HG02938 (cell line): ENCODE results near the gene PACS1.
A peak's percentile ranks its signal among the peaks of the same experiment; 100 is the strongest.

Experiments used
- ATAC-seq: cut with Tn5 transposase; IDR thresholded peaks from one replicate; pipeline ENCODE4 v1.9.1; 2021; ENCODE audit warnings: mild to moderate bottlenecking, moderate library complexity; ENCODE audit not compliant: unreplicated experiment

The PACS1 gene

DNA sequence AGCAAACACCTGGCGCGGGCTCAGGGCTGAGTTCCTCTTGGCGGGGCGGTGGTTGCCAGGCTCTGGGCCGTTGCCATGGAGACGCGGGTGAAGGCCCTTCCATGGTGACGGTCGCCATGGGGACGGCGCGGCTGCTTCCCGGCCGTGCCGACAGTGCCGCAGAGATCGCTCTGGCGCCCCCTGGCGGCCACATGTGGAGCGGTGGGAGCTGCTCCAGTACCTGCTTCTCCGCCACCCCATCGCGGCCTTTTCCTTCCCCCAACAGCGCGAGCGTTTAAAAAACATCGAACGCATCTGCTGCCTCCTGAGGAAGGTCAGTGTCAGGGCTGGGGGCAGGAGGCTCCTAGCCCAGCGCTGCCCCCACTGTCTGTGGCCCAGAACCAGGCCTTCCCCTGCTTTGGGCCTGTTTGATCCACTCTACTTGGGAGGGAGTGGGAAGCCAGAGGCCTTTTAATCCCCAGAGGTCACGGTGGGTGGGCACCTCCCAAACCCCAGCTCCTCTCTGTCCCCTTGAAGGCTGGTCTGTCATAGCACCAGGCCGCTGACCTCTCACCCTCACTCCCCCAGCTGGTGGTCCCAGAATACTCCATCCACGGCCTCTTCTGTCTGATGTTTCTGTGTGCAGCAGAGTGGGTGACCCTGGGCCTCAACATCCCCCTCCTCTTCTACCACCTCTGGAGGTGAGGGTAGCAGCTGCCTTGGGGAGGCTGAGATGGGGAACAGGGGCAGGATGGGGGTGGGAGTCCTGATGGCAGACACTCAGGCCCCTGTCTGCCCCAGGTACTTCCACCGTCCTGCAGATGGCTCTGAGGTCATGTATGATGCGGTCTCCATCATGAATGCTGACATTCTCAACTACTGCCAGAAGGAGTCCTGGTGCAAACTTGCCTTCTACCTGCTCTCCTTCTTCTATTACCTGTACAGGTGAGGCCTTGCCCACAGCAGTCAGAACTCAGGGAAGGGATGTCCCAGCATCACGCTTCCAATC is 212.7 kb downstream of the PACS1 start:
- peak; percentile 74 for ATAC-seq

DNA sequence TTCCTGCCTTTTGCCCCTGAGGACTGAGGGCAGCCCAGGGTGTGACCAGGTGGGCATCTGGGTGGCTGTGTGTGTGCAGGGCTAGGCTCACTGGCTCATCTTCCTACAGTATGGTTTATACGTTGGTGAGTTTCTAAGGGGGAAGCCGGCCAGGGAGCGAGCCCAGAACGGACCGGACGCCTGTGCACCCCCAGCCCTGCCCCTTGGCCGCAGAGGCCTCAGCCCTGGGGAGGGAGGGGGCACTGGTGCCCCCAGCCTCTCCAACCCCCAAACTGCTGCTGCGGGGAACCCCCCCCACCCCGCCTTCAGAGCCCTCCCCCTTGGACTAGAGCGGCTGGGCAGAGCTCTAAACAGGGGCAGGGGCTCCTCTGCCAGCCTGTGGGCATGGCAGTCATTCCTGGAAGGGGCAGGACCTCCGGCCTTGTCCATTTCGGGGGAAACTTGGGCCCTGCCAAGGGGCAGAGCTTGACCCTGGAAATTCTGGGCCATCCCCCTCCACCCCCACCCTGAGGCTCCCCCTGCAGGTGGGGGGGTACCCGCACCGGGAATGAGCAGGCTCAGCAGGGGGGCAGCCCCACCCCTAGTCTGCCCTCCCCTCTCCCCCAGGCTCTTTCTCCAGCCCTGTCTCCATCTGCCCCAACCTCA is 213.5 kb downstream of the PACS1 start:
- no peak for ATAC-seq

DNA sequence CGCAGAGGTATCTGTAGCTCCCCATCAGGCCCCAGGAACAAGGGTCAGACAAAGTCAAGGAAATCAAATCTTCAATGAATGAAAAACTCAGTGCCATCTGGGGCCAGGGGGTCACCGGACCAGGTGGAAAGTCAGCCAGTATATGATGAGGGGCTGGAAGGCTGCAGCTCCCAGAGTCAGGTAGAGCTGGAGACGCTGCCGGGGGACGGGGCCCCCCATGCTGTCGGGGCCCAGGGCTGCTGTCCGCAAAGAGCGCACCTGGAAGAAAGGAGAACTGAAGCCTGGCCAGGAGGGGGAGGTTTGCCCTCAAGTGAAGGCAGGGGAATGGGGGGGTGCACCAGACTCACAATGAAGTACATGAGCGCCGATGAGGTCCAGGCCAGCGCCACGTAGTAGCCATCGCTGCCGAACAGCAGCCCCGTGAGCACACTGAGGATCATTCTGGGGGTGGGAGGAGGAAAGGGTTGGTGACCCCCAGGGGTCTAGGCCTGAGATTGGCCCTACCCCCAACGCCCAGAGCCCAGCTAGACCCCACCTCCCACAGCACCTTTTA is 214.5 kb downstream of the PACS1 start:
- ATAC-seq = no peak

DNA sequence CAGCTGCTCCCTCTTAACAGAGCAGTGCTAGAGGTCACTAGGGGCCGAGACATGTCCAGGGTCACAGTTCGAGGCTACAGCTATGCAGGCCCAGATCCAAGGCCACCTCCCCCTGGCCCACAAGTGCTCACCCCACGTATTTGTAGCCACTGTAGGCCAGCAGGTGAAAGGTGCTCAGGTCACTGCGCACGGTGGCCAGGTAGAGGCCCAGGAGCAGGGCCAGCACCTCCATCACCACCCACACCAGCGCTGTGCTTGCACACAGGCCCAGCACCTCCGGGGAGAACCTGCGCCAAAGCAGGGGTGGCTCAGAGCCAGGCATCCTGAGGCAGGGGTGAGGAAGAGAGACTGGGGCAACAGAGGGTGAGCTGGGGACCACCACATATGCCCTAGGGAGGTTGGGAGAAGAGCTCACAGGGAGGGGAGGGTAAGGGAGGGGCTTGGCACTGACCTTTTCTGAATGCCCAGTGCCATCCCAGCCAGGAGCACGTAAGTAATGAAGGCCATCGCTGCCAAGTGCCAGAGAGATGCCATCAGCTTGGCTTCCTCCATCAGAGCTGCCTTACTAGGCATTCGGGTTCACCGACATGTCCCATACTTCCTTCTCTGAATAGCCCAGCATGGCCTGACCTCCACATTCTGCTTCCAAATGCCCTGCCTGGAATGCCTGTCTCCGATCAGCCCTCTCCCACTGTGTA is 215.3 kb downstream of the PACS1 start:
- ATAC-seq = no peak

DNA sequence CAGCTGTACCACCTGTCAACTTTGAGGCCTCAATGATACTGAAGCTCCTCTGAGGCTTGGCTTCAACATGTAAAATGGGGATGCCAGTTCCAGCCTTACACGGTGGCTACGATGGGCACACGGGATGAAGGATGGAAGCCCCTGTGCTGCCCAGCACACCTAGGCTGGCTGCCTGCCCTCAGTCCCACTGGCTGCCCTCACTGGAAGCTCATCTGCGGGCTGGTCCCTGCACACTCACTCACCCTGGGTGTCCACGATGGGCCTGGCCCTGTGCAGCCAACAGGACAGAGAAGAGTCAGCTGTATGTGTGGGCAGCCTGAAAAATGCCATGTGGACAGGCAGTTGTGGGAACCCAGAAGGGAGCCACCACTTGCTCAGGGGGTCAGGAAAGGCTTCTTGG is 216.6 kb downstream of the PACS1 start:
- ATAC-seq = no peak

DNA sequence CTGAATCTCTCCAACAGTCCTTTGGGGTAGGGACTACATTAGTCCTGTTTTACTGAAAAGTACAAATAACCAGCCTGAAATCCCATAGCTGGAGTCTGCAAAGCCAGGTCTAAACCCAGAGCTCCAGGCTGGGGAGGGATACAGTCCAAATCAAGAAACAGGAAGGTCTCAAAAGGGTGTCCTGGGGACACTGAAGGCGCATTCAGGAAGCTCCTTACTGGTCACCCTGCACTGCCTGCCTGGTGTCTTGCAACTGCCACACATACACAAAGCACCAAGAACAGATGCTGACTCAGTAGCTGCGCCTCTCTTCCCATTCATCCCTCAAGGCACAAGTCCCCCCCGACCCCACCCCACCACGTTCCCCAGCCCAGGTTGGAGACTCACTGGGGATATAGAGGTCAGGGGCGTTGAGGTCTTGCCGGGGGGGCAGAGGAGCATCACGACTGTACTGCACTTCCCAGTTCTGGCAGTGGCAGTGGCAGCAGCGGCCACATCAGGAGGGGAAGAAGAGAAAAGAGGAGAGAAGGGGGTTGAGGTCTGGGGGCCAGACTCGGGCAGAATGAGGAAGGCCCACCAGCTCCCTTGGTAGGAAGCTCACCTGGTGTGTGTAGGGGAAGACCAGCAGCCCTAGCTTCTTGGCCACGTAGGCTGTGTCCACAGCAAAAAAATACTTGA is 217.3 kb downstream of the PACS1 start:
- ATAC-seq = no peak

DNA sequence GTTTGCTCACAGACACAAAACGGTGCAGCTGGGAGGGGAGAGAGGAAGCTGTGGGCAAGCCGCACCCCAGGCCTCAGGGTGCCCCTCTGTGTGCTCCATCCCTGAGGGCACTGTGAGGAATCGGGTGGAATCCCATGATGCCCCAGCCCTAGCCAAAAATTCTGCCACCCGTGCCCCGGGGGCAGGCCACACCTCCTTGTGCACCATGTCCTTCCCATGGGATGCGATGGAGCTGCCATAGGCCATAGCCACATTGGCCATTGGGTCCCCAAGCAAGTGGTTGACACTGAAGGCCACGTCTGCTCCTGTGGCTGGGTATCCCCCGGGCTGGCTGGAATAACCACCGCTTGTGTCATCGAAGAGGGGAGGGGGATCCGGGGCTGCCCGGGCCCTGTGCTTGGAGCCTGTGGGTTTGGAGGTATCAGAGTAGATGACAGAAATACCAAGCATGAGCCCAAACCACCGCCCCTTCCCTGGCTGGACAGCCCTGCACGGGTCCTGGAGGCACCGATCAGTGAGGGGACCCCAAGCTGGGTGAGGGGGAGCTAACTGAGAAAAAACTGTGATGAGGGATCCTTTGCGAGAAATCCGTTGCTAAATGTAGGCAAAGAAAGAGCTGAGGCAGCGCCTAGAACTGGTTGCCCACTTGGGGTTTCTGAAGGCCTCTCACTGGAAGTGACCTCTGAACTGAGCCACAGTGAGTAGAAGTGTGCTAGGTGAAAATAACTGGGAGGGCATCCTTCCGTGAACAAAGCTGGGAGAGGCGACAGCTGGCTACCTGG is 218.0 kb downstream of the PACS1 start:
- ATAC-seq = no peak

DNA sequence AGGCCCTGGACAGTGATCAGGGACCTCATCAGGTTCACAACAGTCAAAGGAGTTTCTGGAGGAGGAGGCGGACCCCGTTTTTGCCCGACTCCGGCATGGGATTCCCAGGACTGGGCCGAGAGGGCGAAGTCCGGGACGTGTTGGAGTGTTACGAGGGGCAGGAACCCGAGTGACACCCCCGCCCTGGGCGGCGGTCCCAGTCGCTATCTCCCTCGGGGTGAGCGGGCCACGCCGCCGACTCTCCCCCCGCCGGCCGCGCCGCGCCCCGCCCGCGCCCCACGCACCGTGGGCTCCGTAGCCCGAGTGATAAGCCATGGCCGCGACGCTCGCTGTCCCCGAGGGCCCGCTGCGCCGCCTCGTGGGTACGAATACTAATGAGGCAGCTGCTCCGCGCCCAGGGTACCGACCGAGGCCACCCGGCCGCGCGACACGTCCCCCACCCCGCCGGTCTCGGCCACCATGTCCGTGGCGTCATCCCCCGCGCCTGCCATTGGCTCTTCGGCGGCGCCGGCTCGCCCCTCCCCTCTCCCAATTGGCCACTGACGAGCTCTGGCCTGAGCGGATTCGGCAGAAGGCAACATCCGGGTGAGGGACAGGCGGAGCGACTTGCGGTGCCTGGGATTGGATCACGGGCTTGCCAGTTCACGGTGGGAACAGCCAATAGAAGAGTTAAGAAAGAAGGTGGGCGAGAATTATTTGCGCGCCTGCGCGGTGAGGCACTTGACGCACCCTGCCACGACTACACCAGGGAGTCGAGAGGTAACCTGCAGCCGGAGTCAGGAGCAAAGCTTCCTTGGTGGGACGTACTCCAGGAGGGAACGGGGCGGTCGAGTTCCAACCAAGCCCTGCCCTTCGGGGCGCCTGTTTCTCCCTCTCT is 218.8 kb downstream of the PACS1 start, which contains the start of gene YIF1A:
TSS of gene YIF1A (minus strand) at position 473 of the 877 bp plus-strand sequence. CDS start at position 315, 158 bp downstream.
- peak; percentile 93 for ATAC-seq

DNA sequence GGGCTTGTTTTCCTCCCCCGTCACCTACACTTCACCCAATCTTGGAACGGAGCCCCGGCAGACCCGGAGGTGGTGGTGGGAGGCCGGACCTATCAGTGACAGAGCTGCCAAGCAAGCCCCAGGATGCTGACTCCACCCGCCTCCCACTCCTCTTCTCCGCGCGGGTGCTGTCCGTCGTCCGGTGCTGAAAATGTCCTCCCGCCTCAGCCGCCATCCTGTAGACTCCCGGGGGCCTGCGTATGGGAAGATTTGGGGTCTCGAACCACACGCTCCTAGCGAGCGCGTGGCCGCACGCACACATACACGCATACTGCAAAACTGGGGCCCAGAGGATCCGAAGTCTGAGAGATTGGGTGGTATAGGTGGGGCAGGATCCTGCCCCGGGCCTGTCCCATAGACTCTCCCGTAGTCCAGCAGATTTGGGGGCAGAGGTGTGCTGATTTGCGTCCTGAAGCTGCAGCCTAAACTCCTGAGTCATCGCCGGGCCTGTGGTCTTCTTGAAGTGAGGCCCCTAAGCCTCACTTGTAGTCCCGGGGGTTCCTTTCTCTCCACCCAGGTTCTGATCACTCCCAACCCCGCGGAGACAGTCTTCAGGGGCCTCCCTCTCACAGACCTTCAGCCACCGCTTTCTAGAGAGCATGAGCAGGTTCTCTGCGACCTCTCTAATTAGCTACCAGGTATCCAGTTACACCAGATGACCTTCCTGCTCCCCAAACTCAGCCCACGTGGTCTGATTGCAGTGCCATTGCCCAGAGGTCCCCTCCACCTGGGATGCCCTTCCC is 219.7 kb downstream of the PACS1 start:
- peak; percentile 34 for ATAC-seq

DNA sequence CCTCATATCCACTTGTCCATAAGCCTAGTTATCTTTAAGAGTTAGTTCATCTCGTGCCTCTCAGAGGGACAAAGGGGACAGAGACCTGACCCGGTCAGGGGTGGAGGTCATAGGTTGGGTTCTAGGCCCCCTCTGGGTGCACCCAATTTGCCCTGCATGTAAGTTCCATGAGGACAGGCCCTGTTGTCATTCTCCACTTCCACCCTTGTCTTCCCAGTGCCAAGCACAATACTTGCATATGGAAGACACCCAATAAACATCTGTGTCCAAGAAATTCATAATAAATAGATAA is 220.2 kb downstream of the PACS1 start:
- no peak for ATAC-seq

DNA sequence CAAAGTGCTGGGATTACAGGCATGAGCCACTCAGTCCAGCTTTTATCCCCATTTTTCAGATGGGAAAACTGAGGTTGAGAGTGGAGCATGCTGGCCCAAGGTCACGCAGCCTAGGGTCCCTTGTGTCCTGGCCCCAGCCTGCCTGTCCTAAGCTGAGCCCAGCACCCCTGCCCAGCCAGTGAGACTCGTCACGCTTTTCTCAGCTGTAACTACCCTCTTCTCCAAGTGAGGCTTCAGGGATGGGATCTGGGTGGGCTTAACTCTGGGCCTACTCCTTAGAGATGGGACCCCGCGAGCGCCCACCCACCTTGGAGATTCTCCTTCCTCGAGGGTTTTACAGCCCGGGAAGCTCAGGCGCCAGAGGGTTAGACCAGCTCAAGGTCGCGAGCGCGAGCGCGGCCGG is 221.2 kb downstream of the PACS1 start:
- no peak for ATAC-seq

DNA sequence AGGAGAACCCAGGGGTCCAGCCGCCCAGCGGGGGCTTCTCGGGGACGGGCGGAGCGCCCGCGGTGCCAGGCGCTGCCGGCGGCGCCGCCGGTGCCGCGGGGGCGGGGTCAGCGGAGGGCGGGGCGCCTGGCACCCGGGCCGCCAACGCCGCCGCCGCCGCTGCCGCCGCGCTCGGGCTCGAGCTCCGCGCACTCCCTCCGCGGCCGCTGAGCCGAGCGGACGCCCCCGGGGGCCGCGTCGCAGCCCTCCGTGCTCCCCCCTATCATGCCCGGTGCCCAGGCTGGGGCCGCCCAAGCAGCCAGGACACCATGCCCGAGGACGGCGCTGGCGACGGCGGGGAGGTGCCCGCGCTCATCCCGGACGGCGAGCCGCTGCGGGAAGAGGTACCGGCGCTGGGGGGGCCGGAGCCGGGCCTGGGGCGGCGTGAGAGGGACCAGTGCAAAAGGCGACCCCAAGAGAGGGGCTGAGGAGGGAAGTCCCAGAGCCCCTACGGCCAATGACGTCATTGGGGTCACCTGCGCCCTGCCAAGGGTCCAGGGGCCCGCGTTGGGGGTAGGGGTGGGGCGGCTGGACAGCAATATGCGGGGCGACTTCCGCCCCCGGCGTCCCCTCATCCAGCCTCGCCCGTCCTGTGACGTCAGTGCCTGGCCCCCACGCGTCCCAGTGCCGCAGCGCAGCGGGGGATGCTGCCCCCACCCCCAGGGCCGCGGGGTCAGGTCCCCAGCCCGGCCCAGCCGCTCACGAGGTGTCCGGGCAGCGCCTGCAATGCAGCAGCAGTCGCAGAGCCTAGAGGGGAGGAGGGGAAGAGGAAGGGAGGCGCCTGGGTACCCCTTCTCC is 221.9 kb downstream of the PACS1 start, which contains the start of gene TMEM151A:
TSS of gene TMEM151A (plus strand) at position 189 of the 837 bp plus-strand sequence. CDS start at position 309, 120 bp downstream.
- no peak for ATAC-seq

DNA sequence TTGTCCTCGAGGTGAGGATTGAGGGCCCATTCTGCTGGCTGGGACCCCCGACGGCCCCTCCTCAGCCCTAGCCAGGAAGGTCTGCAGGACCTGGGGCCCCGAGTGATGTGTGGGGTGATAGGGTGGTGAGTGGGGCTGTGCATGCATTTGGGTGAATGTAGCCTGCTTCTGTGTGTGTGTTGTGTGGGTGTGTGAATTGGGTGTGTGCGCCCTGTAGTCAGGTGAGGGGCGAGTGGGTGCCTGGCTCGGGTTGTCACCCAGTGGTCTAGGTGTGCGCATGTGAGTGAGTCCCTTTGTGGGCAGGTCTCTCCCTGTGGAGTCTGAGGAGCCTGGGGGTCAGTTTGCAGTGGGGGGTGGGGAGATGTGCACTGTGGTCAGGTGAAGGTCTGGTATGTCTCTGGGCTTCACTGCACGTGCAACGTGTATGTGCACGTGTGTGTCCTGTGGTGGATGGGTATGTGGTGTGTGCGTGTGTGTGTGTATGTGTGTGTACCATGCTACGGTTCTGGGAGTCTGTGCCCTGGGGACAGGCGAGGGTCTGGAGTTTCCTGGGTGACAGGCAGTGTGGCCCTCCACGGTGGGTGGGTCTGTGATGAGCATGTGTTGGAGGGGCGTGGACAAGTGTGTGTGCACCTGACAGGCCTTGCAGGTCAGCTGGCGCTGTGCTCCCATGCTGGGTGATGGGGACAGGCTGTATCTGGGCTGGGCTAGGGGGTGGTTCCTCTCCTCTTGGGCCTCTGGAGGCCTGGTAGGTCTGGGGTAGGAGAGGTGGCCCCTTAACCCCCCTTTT is 222.7 kb downstream of the PACS1 start:
- ATAC-seq = no peak

DNA sequence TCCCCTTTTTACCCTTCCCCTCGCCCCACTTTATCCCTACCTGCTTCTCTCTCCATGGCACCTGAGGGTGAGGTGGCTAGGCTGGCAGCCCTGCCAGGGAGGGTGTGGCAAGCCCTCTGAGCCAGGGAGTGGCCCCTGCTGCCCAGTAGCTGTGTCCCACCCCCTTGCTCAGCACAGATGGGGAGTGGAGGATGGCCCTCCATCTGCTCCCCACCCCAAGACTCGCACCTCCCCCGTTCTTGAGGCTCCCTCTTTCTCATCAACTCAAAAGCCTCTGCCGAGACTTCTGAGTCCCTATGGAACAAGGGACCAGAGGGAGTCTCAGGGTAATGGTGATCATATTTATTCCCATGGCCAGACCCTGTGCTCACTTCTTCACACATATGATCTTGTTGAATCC is 223.3 kb downstream of the PACS1 start:
- ATAC-seq = no peak

DNA sequence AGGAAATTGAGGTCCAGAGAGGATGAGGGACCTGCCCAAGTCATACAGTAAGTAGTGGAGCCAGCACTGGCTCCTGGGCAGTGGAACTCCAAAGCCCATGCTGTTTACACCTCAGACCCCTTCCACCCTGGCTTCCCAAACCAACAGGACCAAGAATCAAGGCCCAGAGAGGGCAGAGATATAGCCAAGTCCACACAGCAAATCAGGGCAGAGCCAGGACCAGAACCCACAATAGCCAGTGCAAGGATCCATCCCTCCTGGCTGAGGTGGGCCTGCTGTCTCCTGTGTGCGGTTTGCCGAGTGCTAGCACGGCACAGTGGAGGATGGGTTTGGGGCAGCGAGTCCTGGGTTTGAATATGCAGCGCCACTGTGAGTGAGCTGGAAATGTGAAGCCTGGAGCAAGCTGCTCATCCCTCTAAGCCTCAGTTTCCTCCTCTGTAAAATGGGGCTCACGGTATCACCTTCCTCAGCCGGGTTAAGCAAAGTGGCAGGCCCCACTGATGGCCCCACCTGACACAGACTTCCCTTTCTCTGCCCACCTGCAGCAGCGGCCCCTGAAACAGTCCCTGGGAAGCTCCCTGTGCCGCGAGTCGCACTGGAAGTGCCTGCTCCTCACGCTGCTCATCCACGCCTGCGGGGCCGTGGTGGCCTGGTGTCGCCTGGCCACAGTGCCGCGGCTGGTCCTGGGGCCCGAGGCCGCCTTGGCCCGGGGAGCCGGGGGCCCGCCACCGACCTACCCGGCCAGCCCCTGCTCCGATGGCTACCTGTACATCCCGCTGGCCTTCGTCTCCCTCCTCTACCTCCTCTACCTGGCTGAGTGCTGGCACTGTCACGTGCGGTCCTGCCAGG is 223.9 kb downstream of the PACS1 start:
- no peak for ATAC-seq
